ENCODE measurements around the gene CD300LB. TPM values are rescaled to one million over a fixed set of nuclear protein-coding genes. Genes with fewer than 3 reads are reported as not detected.
"Not testable (repeated sequence)": the region's sequence is repeated elsewhere in the genome, so short reads cannot be mapped to it uniquely, and the experiment has no call there.

CD300LB gene
- not detected for total RNA-seq (ENCODE audit: unreplicated experiment)
- long read RNA-seq: 0 reads

DNA sequence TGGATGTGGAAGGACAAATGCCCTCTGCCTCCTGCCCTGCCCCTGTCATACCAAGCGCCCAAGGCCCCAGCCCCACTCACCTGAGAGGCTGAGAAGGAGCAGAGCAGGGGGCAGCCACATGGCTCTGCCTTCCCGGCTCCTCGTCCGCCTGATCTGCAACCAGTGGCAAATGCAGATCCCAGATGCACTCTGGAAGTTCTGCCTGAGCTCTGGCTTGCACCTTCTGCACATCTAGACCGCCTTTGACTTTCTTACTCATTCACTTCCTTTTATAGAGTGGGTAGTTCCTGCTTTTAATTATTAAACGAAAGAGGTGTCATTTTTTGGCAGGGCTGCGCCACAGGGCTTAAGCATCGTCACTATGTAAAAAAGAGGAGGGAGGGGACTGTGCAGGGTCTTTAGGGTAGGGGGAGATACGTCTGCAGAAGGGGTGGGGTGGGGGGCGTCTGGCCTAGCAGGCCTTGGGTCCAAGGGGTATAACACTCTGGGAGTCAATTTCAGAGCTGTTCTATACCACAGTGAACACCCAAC lies at the start of gene CD300LB:
Gene CD300LB, minus strand, starts transcription at position 245 of the 531 bp plus-strand sequence. Its CDS starts 125 bp downstream, at position 120.
- Mint-ChIP-seq H3K36me3 (ENCODE audit: unreplicated experiment) (peaks cover 8% of the 10 kb centered on the region), H3K27ac (ENCODE audit: unreplicated experiment) (no peak within 1 kb of the TSS), H3K27me3 (ENCODE audit: unreplicated experiment) (peaks cover 5% of the 10 kb centered on the region), H3K4me3 (ENCODE audit: unreplicated experiment) (no peak within 1 kb of the TSS), H3K4me1 (ENCODE audit: low read depth, unreplicated experiment) (no peaks in the 10 kb centered on the region), H3K9me3 (ENCODE audit: unreplicated experiment) (peaks cover 5% of the 10 kb centered on the region)
- TF ChIP-seq, protein P1, sequence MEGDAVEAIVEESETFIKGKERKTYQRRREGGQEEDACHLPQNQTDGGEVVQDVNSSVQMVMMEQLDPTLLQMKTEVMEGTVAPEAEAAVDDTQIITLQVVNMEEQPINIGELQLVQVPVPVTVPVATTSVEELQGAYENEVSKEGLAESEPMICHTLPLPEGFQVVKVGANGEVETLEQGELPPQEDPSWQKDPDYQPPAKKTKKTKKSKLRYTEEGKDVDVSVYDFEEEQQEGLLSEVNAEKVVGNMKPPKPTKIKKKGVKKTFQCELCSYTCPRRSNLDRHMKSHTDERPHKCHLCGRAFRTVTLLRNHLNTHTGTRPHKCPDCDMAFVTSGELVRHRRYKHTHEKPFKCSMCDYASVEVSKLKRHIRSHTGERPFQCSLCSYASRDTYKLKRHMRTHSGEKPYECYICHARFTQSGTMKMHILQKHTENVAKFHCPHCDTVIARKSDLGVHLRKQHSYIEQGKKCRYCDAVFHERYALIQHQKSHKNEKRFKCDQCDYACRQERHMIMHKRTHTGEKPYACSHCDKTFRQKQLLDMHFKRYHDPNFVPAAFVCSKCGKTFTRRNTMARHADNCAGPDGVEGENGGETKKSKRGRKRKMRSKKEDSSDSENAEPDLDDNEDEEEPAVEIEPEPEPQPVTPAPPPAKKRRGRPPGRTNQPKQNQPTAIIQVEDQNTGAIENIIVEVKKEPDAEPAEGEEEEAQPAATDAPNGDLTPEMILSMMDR (IDR thresholded peaks at IDR 0.05; ENCODE audit: partially characterized antibody, unreplicated experiment): no peak
- DNase-seq: no peak

- H3K27me3 Mint-ChIP-seq (ENCODE audit: unreplicated experiment): peaks cover 10% of the 10 kb centered on the region
- H3K27ac Mint-ChIP-seq (ENCODE audit: unreplicated experiment): no peak overlapping the region
- peaks cover 2% of the 10 kb centered on the region for H3K9me3 Mint-ChIP-seq (ENCODE audit: unreplicated experiment)
- TF ChIP-seq, protein P1 (IDR thresholded peaks at IDR 0.05; ENCODE audit: partially characterized antibody, unreplicated experiment): no peak
- H3K4me3 Mint-ChIP-seq (ENCODE audit: unreplicated experiment): no peak overlapping the region
- DNase-seq: no peak
- peaks cover 7% of the 10 kb centered on the region for H3K36me3 Mint-ChIP-seq (ENCODE audit: unreplicated experiment)
- H3K4me1 Mint-ChIP-seq (ENCODE audit: low read depth, unreplicated experiment): no peaks in the 10 kb centered on the region
These were observed 48.6 kb upstream of the CD300LB start for GRCh38 chr17:74579900-74580299.

- H3K36me3 Mint-ChIP-seq (ENCODE audit: unreplicated experiment): peaks cover 7% of the 10 kb centered on the region
- no peaks in the 10 kb centered on the region for H3K4me1 Mint-ChIP-seq (ENCODE audit: low read depth, unreplicated experiment)
- no peak overlapping the region for H3K27ac Mint-ChIP-seq (ENCODE audit: unreplicated experiment)
- peaks cover 2% of the 10 kb centered on the region for H3K9me3 Mint-ChIP-seq (ENCODE audit: unreplicated experiment)
- TF ChIP-seq, protein P1 (IDR thresholded peaks at IDR 0.05; ENCODE audit: partially characterized antibody, unreplicated experiment): no peak
- DNase-seq: no peak
- no peak overlapping the region for H3K4me3 Mint-ChIP-seq (ENCODE audit: unreplicated experiment)
- H3K27me3 Mint-ChIP-seq (ENCODE audit: unreplicated experiment): peaks cover 10% of the 10 kb centered on the region
These were observed 47.7 kb upstream of the CD300LB start for GRCh38 chr17:74578979-74579378.

DNA sequence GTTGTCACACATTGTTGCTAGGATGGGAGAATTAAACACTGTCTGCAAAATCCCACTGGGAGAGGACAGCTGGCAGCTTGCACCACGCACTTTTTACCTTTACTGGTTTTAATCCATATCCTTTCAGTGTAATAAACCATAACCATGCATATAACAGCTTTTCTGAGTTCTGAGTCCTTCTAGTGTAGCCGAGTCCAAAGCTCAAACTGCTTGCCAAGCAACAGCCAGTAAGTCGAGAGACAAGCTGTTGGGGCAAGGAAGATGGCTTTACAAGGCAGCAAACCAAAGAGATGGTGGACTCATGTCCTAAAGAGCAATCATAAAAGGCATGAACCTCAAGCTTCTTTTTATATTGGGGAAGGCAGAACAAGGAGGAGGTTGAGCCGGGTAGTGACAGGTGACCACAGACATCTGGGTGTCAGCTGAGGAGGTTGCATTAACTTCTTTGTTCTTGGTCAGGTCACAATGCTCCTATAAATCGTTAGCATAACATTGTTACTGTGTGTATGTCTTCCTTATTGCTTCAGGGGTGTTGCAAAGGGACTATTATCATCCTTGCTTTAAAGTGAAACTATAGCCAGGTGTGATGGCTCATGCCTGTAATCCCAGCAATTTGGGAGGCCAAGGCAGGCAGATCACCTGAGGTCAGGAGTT lies 43.3 kb upstream of the CD300LB start:
- TF ChIP-seq, protein P1 (IDR thresholded peaks at IDR 0.05; ENCODE audit: partially characterized antibody, unreplicated experiment): no peak
- Mint-ChIP-seq H3K36me3 (ENCODE audit: unreplicated experiment) (no peaks in the 10 kb centered on the region), H3K4me3 (ENCODE audit: unreplicated experiment) (no peak overlapping the region), H3K27me3 (ENCODE audit: unreplicated experiment) (peaks cover 7% of the 10 kb centered on the region), H3K27ac (ENCODE audit: unreplicated experiment) (no peak overlapping the region), H3K9me3 (ENCODE audit: unreplicated experiment) (peaks cover 2% of the 10 kb centered on the region), H3K4me1 (ENCODE audit: low read depth, unreplicated experiment) (peaks cover 3% of the 10 kb centered on the region)
- DNase-seq: no peak

DNA sequence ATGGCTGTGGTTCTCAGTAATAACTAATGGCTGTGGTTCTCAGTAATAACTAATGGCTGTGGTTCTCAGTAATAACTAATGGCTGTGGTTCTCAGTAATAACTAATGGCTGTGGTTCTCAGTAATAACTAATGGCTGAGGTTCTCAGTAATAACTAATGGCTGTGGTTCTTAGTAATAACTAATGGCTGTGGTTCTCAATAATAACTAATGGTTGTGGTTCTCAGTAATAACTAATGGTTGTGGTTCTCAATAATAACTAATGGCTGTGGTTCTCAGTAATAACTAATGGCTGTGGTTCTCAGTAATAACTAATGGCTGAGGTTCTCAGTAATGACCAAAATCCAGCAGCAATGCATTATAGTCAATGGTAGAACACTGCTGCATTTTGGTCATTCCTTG lies 42.4 kb upstream of the CD300LB start:
- H3K4me1 Mint-ChIP-seq (ENCODE audit: low read depth, unreplicated experiment); DNase-seq; H3K4me3 Mint-ChIP-seq (ENCODE audit: unreplicated experiment): not testable (repeated sequence)

More for the DNA sequence above, 42.4 kb upstream of the CD300LB start:
- H3K36me3 Mint-ChIP-seq (ENCODE audit: unreplicated experiment); H3K27ac Mint-ChIP-seq (ENCODE audit: unreplicated experiment); H3K9me3 Mint-ChIP-seq (ENCODE audit: unreplicated experiment); H3K27me3 Mint-ChIP-seq (ENCODE audit: unreplicated experiment): not testable (repeated sequence)

Measured in glutamatergic neuron (in vitro differentiated cells).